Measurements from ENCODE around the gene LRRC8A.

GRCh38 chr9:128936171-128936865 lies 54.4 kb downstream of the LRRC8A start:
- TF ChIP-seq TAF1 (IDR thresholded peaks at IDR 0.05; ENCODE audit: low read depth), result no peak
- TF ChIP-seq CEBPB (IDR thresholded peaks at IDR 0.05), result no peak
- no peak for TF ChIP-seq YY1 (IDR thresholded peaks at IDR 0.05; ENCODE audit: low read depth)
- TF ChIP-seq TCF12 (IDR thresholded peaks at IDR 0.05; ENCODE audit: low read depth), result no peak
- no peak for TF ChIP-seq RAD21 (IDR thresholded peaks at IDR 0.05; ENCODE audit: low read depth)
- no peak for TF ChIP-seq MAX (IDR thresholded peaks at IDR 0.05)
- TF ChIP-seq NFIC (IDR thresholded peaks at IDR 0.05), result no peak
- TF ChIP-seq, protein P1, sequence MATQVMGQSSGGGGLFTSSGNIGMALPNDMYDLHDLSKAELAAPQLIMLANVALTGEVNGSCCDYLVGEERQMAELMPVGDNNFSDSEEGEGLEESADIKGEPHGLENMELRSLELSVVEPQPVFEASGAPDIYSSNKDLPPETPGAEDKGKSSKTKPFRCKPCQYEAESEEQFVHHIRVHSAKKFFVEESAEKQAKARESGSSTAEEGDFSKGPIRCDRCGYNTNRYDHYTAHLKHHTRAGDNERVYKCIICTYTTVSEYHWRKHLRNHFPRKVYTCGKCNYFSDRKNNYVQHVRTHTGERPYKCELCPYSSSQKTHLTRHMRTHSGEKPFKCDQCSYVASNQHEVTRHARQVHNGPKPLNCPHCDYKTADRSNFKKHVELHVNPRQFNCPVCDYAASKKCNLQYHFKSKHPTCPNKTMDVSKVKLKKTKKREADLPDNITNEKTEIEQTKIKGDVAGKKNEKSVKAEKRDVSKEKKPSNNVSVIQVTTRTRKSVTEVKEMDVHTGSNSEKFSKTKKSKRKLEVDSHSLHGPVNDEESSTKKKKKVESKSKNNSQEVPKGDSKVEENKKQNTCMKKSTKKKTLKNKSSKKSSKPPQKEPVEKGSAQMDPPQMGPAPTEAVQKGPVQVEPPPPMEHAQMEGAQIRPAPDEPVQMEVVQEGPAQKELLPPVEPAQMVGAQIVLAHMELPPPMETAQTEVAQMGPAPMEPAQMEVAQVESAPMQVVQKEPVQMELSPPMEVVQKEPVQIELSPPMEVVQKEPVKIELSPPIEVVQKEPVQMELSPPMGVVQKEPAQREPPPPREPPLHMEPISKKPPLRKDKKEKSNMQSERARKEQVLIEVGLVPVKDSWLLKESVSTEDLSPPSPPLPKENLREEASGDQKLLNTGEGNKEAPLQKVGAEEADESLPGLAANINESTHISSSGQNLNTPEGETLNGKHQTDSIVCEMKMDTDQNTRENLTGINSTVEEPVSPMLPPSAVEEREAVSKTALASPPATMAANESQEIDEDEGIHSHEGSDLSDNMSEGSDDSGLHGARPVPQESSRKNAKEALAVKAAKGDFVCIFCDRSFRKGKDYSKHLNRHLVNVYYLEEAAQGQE (IDR thresholded peaks at IDR 0.05; ENCODE audit: low read depth), result no peak
- no peak for TF ChIP-seq EP300 (IDR thresholded peaks at IDR 0.05; ENCODE audit: borderline replicate concordance)
- no peak for TF ChIP-seq FOXM1 (IDR thresholded peaks at IDR 0.05; ENCODE audit: borderline replicate concordance, low read depth)
